Retina (tissue), 1 donor: ENCODE results near the gene SLC34A1.

Experiments used
- DNase-seq: peaks from one replicate; pipeline ENCODE4 v3.0.0-alpha.2; 2016

SLC34A1 gene

GRCh38 chr5:177389241-177390169, 5.3 kb downstream of the SLC34A1 start:
- no peak for DNase-seq

GRCh38 chr5:177390363-177391300, 6.4 kb downstream of the SLC34A1 start:
- peak; percentile 93 for DNase-seq

DNA sequence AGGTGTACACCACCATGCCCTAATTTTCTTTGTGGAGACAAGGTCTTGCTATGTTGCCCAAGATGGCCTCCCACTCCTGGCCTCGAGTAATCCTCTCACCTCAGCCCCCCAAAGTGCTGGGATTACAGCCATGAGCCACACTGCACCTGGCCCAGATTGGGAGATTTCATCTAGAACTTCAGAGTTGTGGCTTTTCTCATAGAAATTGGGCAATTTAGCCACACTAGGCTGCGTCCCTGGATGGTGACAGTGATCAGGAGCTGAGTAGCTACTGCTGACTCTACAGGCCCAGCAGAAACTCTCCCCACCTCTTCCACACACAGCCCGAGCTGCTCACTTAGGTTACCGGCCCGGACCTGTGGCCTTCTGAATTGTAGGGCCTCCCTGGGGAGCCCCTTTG, 8.5 kb downstream of the SLC34A1 start:
- no peak for DNase-seq

DNA sequence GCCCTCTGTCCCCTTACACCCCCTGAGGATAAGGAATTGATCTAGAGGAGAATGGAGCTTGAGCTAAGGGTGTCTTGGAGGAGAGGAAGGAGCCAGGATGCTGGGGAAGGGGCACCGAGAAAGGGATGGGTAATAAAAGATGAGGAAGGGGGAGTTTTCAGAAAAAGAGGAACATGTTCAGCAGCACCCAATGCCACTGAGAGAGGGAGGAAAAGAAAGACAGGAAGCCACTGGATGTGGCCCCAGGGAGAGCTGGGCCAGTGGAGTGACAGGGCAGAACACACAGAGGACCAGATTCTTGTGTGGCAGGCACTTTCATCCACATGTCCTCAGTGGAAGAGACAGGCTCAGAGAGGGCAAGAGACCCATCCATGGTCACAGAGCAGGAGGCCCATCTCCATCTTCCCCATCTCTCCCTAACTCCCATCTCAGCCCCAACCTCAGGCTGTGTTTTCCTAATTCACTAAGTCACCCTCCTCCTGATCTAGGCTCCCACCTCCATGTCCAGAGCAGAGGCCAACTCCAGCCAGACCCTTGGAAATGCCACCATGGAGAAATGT, 9.1 kb downstream of the SLC34A1 start:
- DNase-seq, result no peak

- DNase-seq, result no peak
Observed at GRCh38 chr5:177393990-177394389, 9.8 kb downstream of the SLC34A1 start.

GRCh38 chr5:177396078-177396477, 11.8 kb downstream of the SLC34A1 start:
- no peak for DNase-seq

GRCh38 chr5:177396807-177397206, 12.6 kb downstream of the SLC34A1 start:
- no peak for DNase-seq

- no peak for DNase-seq
Observed at GRCh38 chr5:177397875-177398390, 13.7 kb downstream of the SLC34A1 start.

- DNase-seq, result peak; percentile 77
Observed at GRCh38 chr5:177399997-177400868, 16.0 kb downstream of the SLC34A1 start, which contains the start of gene PFN3. PFN3 (minus strand) TSS chr5:177400661; CDS start chr5:177400576, 85 bp downstream.

DNA sequence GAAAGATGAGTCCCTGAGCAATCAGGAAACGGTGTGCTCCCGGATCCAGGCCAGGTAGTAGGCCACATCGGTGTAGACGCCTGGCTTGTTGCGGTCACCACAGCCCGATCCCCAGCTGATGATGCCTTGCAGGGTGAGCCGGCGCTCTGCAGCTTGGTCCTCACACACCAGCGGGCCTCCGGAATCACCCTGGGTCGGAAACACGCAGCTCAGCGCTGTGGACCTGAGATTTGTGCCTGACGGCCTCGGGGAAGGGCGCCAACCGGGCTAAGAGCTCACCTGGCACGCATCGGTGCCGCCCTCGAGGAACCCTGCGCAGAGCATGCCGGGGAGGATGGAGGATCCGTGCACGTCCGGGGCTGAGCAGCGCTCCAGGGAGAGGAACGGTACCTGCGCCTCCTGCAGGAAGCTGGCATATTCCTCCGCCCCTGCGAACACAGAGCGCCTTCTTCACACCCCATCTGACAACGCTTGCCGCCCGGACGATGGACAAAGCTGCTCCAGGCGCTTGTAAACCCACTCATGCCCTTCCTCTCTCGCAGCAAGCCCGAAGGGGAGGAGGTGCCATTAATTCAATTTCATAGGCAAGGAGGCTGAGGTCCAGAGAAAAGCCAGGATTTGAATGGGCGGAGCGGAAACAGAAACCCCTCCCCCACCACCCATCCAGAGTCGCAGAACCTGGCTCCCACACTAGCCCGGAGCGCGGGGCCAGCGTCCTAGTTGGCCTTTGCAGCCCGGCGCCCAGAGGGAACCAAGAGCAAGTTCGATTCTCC, 18.2 kb downstream of the SLC34A1 start:
- DNase-seq, result peak; percentile 82

GRCh38 chr5:177403102-177403791, 19.0 kb downstream of the SLC34A1 start:
- DNase-seq, result no peak

DNA sequence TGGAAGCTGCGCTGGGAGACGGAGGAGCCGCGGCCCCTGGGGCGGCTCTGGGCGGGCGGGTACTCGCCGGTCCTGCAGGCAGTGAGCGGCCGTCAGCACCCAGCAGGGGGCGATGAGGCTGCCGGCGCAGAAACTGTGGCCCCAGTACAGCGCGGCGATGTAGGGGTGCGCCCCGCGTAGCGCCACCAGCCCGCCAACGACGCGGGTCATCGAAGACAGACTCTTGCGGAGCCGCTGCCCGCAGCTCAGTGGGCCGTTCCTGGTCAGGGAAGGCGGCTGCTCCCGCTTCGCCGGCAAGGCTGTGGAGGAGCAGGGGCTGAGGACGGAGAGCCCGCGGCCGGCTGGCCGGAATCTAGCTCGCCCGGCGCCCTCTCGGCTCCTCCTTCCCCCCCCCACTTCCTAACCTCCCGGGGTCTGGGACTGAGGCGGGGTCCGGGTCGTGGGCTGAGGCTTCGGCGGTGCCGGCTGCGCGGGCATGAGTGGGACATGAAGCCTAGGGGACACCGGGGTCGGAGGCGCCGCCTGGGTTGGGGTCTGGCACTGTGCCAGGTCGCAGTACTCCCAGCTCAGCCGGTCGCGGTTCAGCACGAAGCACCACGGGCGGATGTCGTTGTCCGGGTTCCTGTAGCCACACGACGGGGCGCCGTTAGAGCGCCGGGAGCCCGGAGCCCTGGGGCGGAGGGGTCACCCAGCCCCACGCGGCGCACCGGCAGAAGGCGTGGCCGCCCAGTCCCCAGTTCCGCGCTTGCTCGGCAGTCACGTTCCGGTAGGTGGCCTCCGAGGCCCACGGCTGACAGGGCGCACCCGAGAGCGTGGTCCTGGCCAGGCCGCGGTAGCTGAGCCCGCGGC, 19.8 kb downstream of the SLC34A1 start:
- peak; percentile 89 for DNase-seq

DNA sequence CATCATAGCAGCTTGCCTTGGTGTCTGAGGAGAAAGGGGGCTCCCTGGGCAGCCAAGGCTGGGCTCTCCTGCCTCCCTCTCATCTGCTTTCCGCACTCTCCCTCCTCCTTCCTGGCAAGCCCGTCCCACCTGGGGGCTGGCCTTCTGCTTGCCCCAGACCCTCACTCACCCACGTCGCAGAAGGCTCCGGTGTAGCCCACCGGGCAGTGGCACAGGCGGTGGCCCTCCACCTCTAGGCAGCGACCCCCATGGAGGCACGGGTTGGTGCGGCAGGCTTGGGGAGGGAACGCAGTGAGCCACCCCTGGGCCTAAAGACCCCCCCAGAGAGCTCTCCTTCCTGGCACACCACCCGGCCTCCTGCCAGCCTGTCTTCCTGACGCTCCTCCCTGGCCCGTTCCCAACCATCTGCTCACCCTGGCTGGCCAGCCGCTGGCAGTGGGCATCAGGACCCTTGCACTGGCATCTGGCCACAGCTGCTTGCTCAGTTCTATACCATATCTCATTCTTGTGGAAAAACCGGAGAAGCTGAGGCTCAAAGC, 20.5 kb downstream of the SLC34A1 start:
- no peak for DNase-seq

GRCh38 chr5:177405312-177405711, 21.1 kb downstream of the SLC34A1 start:
- DNase-seq, result no peak

DNA sequence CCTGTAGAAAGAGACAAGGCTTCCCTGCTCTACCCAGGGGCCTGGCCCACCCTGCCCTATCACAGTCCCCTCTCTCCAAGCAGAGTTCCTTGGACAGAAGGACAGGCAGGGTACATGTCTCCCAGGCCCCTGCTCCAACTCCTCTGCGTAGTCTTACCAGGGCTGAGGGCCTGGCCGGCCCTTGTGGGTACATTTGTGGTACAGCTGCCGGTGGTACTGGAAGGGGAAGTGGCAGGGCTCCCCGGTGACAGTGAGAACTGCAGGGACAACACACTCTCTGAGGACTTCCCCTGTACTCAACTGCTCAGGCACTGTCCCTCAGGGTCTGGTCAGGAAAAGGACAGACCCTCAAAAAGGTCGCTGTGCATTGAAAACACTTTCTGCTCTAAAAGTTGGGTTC, 21.6 kb downstream of the SLC34A1 start:
- no peak for DNase-seq

- no peak for DNase-seq
Observed at GRCh38 chr5:177409043-177409801, 25.0 kb downstream of the SLC34A1 start, which contains the start of gene F12. F12 (minus strand) TSS chr5:177409564; CDS start chr5:177409527, 37 bp downstream.

- no peak for DNase-seq
Observed at GRCh38 chr5:177410575-177410974, 26.3 kb downstream of the SLC34A1 start.

GRCh38 chr5:177412603-177413233, 28.5 kb downstream of the SLC34A1 start:
- DNase-seq, result no peak
